ENCODE data around the gene FATE1. TPM values are rescaled to one million over a fixed set of nuclear protein-coding genes. Genes with fewer than 3 reads are reported as not detected.

Gene FATE1
- total and polyA plus RNA-seq, 2 of the 13 experiments (the other 11 are each of a cell fraction or from before 2014, with no cell fraction given), result not detected

DNA sequence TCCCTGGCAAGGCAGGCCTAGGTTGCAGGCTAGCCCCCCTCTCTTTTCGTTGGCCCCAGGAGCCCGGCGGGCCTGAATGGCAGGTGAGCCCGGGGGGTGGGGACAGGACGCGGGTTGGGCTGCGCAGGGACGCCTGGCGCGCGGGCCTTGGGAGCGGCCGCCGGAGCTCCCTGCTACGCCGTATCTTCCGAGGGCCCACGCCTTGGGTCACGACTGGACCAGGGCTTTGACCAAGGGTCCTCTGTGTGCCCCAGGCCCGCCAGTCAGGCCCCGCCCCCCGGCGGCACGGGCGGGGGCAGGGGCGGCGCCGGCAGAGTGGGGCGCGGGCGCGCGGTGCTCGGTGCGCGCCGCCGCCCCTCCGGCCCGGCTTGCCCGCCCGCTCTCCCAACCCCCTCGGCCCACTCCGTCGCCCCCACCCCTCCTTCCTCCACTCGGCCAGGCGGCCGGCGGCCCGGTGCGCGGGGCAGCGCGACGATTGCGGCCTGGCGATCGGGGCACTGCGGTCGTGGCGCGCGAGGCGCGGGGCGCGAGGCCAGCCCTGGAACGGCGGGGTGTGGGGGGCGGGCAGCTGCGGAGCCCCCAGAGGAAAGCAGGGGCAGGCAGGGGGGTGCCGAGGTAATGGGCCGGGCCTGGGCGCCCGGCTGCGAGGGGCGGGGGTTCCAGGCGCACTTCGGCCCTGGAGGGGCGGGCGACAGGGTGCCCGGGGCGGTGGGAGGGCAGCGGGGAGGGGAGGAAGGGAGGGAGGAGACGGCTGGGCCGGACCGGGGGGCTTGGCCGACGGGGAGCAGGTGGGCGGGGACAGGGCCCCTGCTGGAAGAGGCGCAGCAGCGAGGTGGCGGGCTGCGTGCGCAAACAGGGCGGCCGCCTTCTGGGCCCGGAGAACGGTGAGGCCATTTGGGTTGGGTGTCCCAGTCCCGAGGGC lies 20.9 kb upstream of the FATE1 start, which contains the start of gene PRRG3:
TSS of gene PRRG3 (plus strand) at position 798 of the 922 bp plus-strand sequence. CDS start 3,357 bp downstream, outside the sequence.
- Histone ChIP-seq H3K4me2 (ENCODE audit: low read depth, low read length) (no peak within 1 kb of the TSS), H3K79me2 (ENCODE audit: insufficient read depth, low read length) (no peaks in the 10 kb centered on the region), H3K9me3 (ENCODE audit: low read length) (no peaks in the 10 kb centered on the region), H3K9ac (ENCODE audit: insufficient read depth, low read depth, low read length) (no peak within 1 kb of the TSS), H3K4me3 (replicated peaks in 1 of 3; ENCODE audit: insufficient read depth in 1 of 3, low read depth in 2 of 3, low read length in 3 of 3) (no peak within 1 kb of the TSS), H3K27me3 (ENCODE audit: control insufficient read depth in 1 of 2, insufficient read depth in 2 of 2, low read length in 2 of 2) (no peaks in the 10 kb centered on the region), H2AFZ (ENCODE audit: low read length) (no peak within 1 kb of the TSS), H3K27ac (ENCODE audit: extremely low read length, insufficient read depth, low read length) (no peak within 1 kb of the TSS), H4K20me1 (ENCODE audit: insufficient read depth, low read length) (no peaks in the 10 kb centered on the region), H3K4me1 (ENCODE audit: insufficient read depth, low read length) (no peaks in the 10 kb centered on the region), H3K36me3 (replicated peaks in 1 of 2; ENCODE audit: control insufficient read depth in 1 of 2, insufficient read depth in 2 of 2, low read length in 2 of 2) (no peaks in the 10 kb centered on the region)
- no peak for ATAC-seq
- no peak for DNase-seq (ENCODE audit: low spot score)
- no peak for FAIRE-seq
- WGBS (ENCODE audit: low lambda C conversion rate), result 84% methylated on average over 18 of the region's 100 CpGs
- TF ChIP-seq HNF1B (CRISPR knock-in tag; IDR thresholded peaks at IDR 0.05), result no peak
- no peak for TF ChIP-seq HCFC1 (IDR thresholded peaks at IDR 0.05; ENCODE audit: low read depth, low read length)
- no peak for TF ChIP-seq ZNF296 (CRISPR knock-in tag; conservative IDR thresholded peaks at IDR 0.05)
- no peak for TF ChIP-seq ZNF564 (CRISPR knock-in tag; IDR thresholded peaks at IDR 0.05)
- TF ChIP-seq ZNF251 (CRISPR knock-in tag; IDR thresholded peaks at IDR 0.05), result no peak
- TF ChIP-seq ZNF253 (CRISPR knock-in tag; IDR thresholded peaks at IDR 0.05; ENCODE audit: borderline replicate concordance), result no peak
- TF ChIP-seq MIER2 (CRISPR knock-in tag; IDR thresholded peaks at IDR 0.05), result no peak
- no peak for TF ChIP-seq SRSF9 (IDR thresholded peaks at IDR 0.05; ENCODE audit: borderline replicate concordance, insufficient read depth, low read depth, low read length, poor library complexity, severe bottlenecking)
- no peak for TF ChIP-seq ZBTB7B (CRISPR knock-in tag; IDR thresholded peaks at IDR 0.05)
- no peak for TF ChIP-seq POLR2AphosphoS5 (IDR thresholded peaks at IDR 0.05; ENCODE audit: low read depth, low read length)
- no peak for TF ChIP-seq ETV5 (CRISPR knock-in tag; IDR thresholded peaks at IDR 0.05; ENCODE audit: borderline replicate concordance)
- TF ChIP-seq ZFX (CRISPR knock-in tag; IDR thresholded peaks at IDR 0.05; ENCODE audit: low read depth), result no peak
- TF ChIP-seq ZKSCAN1 (IDR thresholded peaks at IDR 0.05; ENCODE audit: low read length), result no peak
- intact Hi-C loops (cut with micrococcal nuclease; ENCODE audit: unreplicated experiment) (no loop called here), in situ Hi-C loops (cut with HindIII; ENCODE audit: extremely low pct_ligation_motif_present, low pct_unique_long_range_greater_than_20kb) (loop anchor here (25.0 kb wide), 1 partner anchor 183 kb away; no protein-coding TSS in a partner anchor)
- no TSS peak for BruUV-seq (replicated peaks)
- ChIA-PET CTCF (ENCODE audit: low intra/inter-chr PET ratio, low total read pairs) (no interaction called here), POLR2A (no interaction called here)
